Heart right ventricle (tissue), 16 donors: ENCODE data around the gene HVCN1. TPM values are rescaled to one million over a fixed set of nuclear protein-coding genes. Genes with fewer than 3 reads are reported as not detected.

Experiments
- ATAC-seq, 8 donors: fragments of 200-7000 bp; cut with Tn5 transposase; one replicate each; pipeline ENCODE4 v1.9.1; 2020; ENCODE audit warnings: mild to moderate bottlenecking in 8 of 8, moderate library complexity in 8 of 8, moderate number of reproducible peaks in 1 of 8
- DNase-seq, 2 donors: peaks; one replicate each; pipeline ENCODE4 v3.0.0-alpha.2; 2020
- H3K27ac ChIP-seq, 10 donors: fragments of 200-600 bp; sonication (generic) in 2 of 10; one replicate each; pipeline versions ENCODE4 v1.5.0 to v1.8.0; 2020 to 2022; ENCODE audit warnings: mild to moderate bottlenecking in 3 of 10
- H3K27me3 ChIP-seq, 7 donors: fragments of 200-600 bp; one replicate each; pipeline ENCODE4 v1.8.0; 2021 to 2022; ENCODE audit warnings: mild to moderate bottlenecking in 2 of 7
- H3K36me3 ChIP-seq, 9 donors: fragments of 200-600 bp; sonication (generic) in 1 of 9; one replicate each; pipeline versions ENCODE4 v1.5.0 to v1.8.0; 2020 to 2022; ENCODE audit warnings: mild to moderate bottlenecking in 2 of 9
- H3K4me1 ChIP-seq, 9 donors: fragments of 200-600 bp; sonication (generic) in 1 of 9; one replicate each; pipeline versions ENCODE4 v1.5.0 to v1.8.0; 2020 to 2022; ENCODE audit warnings: mild to moderate bottlenecking in 4 of 9
- H3K4me3 ChIP-seq, 10 donors: fragments of 200-600 bp; sonication (generic) in 2 of 10; one replicate each; pipeline versions ENCODE4 v1.5.0 to v1.8.0; 2020 to 2022; ENCODE audit warnings: mild to moderate bottlenecking in 7 of 10, moderate library complexity in 2 of 10
- H3K9me3 ChIP-seq, 11 donors: fragments of 200-600 bp in 10 of 11; sonication (generic) in 2 of 11; one replicate each; pipeline versions ENCODE4 v1.5.0 to v1.8.0; 2013 to 2022; ENCODE audit warnings: mild to moderate bottlenecking in 2 of 11, control low read depth in 1 of 11, moderate library complexity in 1 of 11
- CTCF ChIP-seq, 9 donors: fragments of 200-600 bp; sonication (generic) in 2 of 9; IDR thresholded peaks; one replicate each; pipeline versions ENCODE4 v1.5.0 to v1.8.0; 2021 to 2022; ENCODE audit warnings: antibody characterized with exemption in 9 of 9, mild to moderate bottlenecking in 5 of 9, moderate library complexity in 1 of 9
- WGBS, 2 donors: extraction: QIAGEN DNeasy Blood & Tissue Kit; methylation state at CpG; one replicate each; pipeline ENCODE4 v1.1.7; 2013; ENCODE audit warnings: inconsistent platforms in 1 of 2; 5-methylcytosine and 5-hydroxymethylcytosine counted together
- intact Hi-C, 10 donors: fragments of 100-400 bp; cut with DNase I; formaldehyde crosslinking; loops; one replicate each; pipeline versions ENCODE4 v1.11.1 to v1.14.2; 2022
- polyA plus RNA-seq, 2 donors: library from polyadenylated mRNA; stranded (reverse); fragments of 200-250 nt; gene quantifications; one replicate each; pipeline ENCODE4 v1.2.3, GENCODE V29; 2013
- total RNA-seq, 10 donors: library from RNA; stranded (reverse); fragmentation: NEBNext Ultra II Directional in 3 of 10; extraction: Animal tissue kit (Norgen Biotek cat#: 25700) in 3 of 10; gene quantifications; one replicate each; pipeline versions ENCODE4 v1.2.1 to v1.2.4, GENCODE V29; 2021 to 2023
- donor health status: Arrhythmogenic right ventricular cardiomyopathy.
- donor health status: ischemic (EF 13 %, LVEDD 7.1; RV severe dilation, severe dysfunction).
- donor health status: healthy with polysubstance abuse.
- donor health status: DM: no; HTN: yes; CAD: no.
- donor health status: DM: no; HTN: no; CAD: no.
- donor health status: ischemic (EF 25% LVEDD 6.9; RV normal size, moderate dysfunction).
- donor health status: ischemic (EF 25% LVEDD 5.7; RV mildly dilated, moderate dysfunction).
- donor health status: healthy.
- donor health status: DM: yes; HTN: yes; CAD: no.
- donor health status: Ischemic cardiomyopathy.
- donor health status: ischemic (EF 35%, LVEDD 5.7; RV mildly dilated, moderate dysfunction).
- donor health status: nonischemic (EF 11% LVEDD 7.7; RV severe dilation, severe dysfunction).
- donor health status: DM: yes; HTN: yes; CAD: no.
- donor health status: PGD.
- donor health status: ischemic (EF 29% LVEDD 5.4; RV normal size, mild dysfunction).
- donor health status: nonischemic (EF 23%, LVEDD 6.1; RV moderate dilation, normal function).

The HVCN1 gene
- total and polyA plus RNA-seq, 12 donors = 5.1 to 74.1 (median 10.9) TPM

GRCh38 chr12:110677982-110678381 lies 10.9 kb downstream of the HVCN1 start:
- ATAC-seq (peak in 1 of 8 donors; percentile 21), DNase-seq (no peak)
- H3K4me3 ChIP-seq = peak overlapping the region in 1 of 10 donors; percentile 11
- no peaks in the 10 kb centered on the region for H3K27me3 ChIP-seq
- peak overlapping the region in 8 of 10 donors; percentile 51 to 74 (median 64) for H3K27ac ChIP-seq
- intact Hi-C loops = no loop called here
- H3K9me3 ChIP-seq = peaks cover 0 to 11% (median 0%) of the 10 kb centered on the region in 11 donors
- peaks cover 0 to 46% (median 23%) of the 10 kb centered on the region in 9 donors for H3K4me1 ChIP-seq
- 85% methylated on average over 4 of the region's 4 CpGs for WGBS, 2 donors
- no peak for TF ChIP-seq CTCF (IDR thresholded peaks at IDR 0.05)
- peaks cover 0 to 21% (median 0%) of the 10 kb centered on the region in 9 donors for H3K36me3 ChIP-seq

DNA sequence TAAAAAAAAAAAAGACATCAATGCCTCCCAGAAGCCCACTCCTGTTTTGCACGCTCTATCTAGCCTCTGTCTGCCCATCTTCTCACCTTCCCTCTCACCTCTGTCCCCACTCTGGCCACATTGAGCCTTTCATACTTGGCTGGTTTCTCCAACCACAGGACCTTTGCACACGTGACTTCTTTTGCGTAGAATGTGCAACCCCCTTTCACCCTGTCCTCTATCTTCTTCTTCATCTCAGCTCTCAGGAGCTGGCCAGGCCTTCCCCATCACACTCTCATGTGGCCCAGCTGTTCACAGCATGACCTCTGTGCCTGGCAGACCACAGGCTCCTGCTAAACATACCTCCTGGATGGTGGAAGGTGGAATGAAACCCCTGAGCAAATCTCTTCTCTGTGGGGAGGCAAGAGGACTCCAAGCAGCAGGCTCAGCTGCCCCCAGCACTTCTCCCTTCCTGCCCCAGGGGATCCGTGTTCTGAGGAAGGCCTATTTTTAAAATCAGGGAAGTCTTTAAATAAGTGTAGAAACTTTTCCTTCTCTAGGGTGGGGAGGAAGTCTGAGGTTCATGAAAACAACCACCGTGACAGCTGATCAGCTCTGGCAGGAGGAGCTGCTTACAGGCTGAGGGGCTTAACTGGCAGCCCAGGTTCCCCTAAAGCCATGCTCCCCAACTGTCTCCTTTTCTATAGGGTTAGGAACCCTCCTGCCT lies 11.6 kb downstream of the HVCN1 start:
- no peak for TF ChIP-seq CTCF (IDR thresholded peaks at IDR 0.05)
- H3K27ac ChIP-seq = peak overlapping the region in 8 of 10 donors; percentile 51 to 74 (median 64)
- H3K9me3 ChIP-seq = peaks cover 0 to 11% (median 0%) of the 10 kb centered on the region in 11 donors
- ATAC-seq (peak; percentile 41 to 88 (median 78)), DNase-seq (peak in 1 of 2 donors; percentile 51)
- peaks cover 0 to 17% (median 0%) of the 10 kb centered on the region in 9 donors for H3K36me3 ChIP-seq
- intact Hi-C loops = no loop called here
- peak overlapping the region in 1 of 10 donors; percentile 11 for H3K4me3 ChIP-seq
- peaks cover 0 to 46% (median 23%) of the 10 kb centered on the region in 9 donors for H3K4me1 ChIP-seq
- no peaks in the 10 kb centered on the region for H3K27me3 ChIP-seq
- 55 to 70% methylated on average over 5 of the region's 5 CpGs for WGBS, 2 donors

DNA sequence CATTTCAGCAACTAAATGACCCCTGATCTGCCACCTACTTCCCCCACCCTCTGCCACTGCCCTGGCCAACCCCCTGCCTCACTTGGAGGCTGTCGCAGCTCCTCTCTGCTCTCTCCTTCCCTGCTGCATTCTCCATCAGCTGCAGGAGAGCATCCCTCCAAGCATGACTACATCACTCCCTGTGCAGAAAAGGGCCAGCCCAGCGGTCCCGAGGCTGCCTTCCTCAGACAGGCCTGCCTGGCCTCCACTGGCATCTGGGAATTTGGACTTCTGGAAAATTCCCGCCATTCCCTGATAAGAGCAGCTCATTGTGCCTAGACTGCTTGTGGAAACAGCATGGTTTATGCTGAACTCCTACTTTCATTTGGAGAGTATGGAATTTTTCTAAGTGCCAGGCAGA lies 12.7 kb downstream of the HVCN1 start:
- Histone ChIP-seq H3K27ac (peak overlapping the region in 1 of 10 donors; percentile 57), H3K4me1 (peaks cover 0 to 46% (median 23%) of the 10 kb centered on the region in 9 donors), H3K4me3 (no peak overlapping the region), H3K36me3 (peaks cover 0 to 10% (median 0%) of the 10 kb centered on the region in 9 donors), H3K27me3 (no peaks in the 10 kb centered on the region), H3K9me3 (peaks cover 0 to 11% (median 0%) of the 10 kb centered on the region in 11 donors)
- intact Hi-C loops = no loop called here
- no peak for TF ChIP-seq CTCF (IDR thresholded peaks at IDR 0.05)
- WGBS, 2 donors = 79 to 83% methylated on average over 4 of the region's 4 CpGs
- DNase-seq = no peak
- ATAC-seq = no peak

- ATAC-seq = no peak
- Histone ChIP-seq H3K9me3 (peaks cover 0 to 30% (median 8%) of the 10 kb centered on the region in 11 donors), H3K4me1 (peaks cover 0 to 11% (median 0%) of the 10 kb centered on the region in 9 donors), H3K27me3 (no peaks in the 10 kb centered on the region), H3K27ac (no peak overlapping the region), H3K36me3 (peaks cover 0 to 21% (median 1%) of the 10 kb centered on the region in 9 donors), H3K4me3 (no peak overlapping the region)
- no peak for TF ChIP-seq CTCF (IDR thresholded peaks at IDR 0.05)
- WGBS, 2 donors = 49 to 65% methylated on average over 4 of the region's 4 CpGs
- intact Hi-C loops = no loop called here
- no peak for DNase-seq
Measured at GRCh38 chr12:110670161-110670701, 18.7 kb downstream of the HVCN1 start.
